Peyer's patch (tissue), 4 donors: Measurements from ENCODE around the gene CHCHD2. TPM values are rescaled to one million over a fixed set of nuclear protein-coding genes. Genes with fewer than 3 reads are reported as not detected.
"Not testable (repeated sequence)": the region's sequence is repeated elsewhere in the genome, so short reads cannot be mapped to it uniquely, and the experiment has no call there.

Experiments used
- DNase-seq, 3 donors: peaks; one replicate each; pipeline ENCODE4 v3.0.0-alpha.2; 2017 to 2019
- H3K27ac ChIP-seq, 4 donors: fragments of 200-600 bp; sonication (generic); one replicate each; pipeline ENCODE4 v1.5.1; 2016 to 2019
- H3K27me3 ChIP-seq, 2 donors: fragments of 200-600 bp; sonication (generic); one replicate each; pipeline ENCODE4 v1.5.1; 2019
- H3K36me3 ChIP-seq, 3 donors: fragments of 200-600 bp; sonication (generic); one replicate each; pipeline ENCODE4 v1.5.1; 2016 to 2019
- H3K4me1 ChIP-seq, 4 donors: fragments of 200-600 bp; sonication (generic); one replicate each; pipeline ENCODE4 v1.5.1; 2016 to 2019
- H3K4me3 ChIP-seq, 4 donors: fragments of 200-600 bp; sonication (generic); 1 replicate in 3 of 4; 2 replicates in 1 of 4; pipeline ENCODE4 v1.5.1; 2016 to 2019; ENCODE audit warnings: mild to moderate bottlenecking in 1 of 4
- H3K9me3 ChIP-seq, 4 donors: fragments of 200-600 bp; sonication (generic); one replicate each; pipeline ENCODE4 v1.5.1; 2016 to 2019; ENCODE audit warnings: mild to moderate bottlenecking in 1 of 4
- CTCF ChIP-seq, 6 experiments: fragments of 450-650 bp in 4 of 6; fragments of 200-600 bp in 2 of 6; sonication (generic) in 1 of 6; IDR thresholded peaks; one replicate each; pipeline ENCODE4 v1.5.1; 2017 to 2019; ENCODE audit warnings: antibody characterized with exemption in 6 of 6, mild to moderate bottlenecking in 3 of 6, moderate library complexity in 1 of 6
- POLR2A ChIP-seq, 2 donors: fragments of 450-650 bp; IDR thresholded peaks; one replicate each; pipeline ENCODE4 v1.5.1; 2017; ENCODE audit warnings: antibody characterized with exemption in 2 of 2, mild to moderate bottlenecking in 2 of 2, moderate library complexity in 2 of 2
- total RNA-seq, 4 donors: library from RNA; depleted of rRNA; stranded (reverse); fragments of >200 nt; gene quantifications; one replicate each; pipeline ENCODE4 v1.1.0, GENCODE V29; 2016

Gene CHCHD2
- total RNA-seq, 4 donors from 2014 or later = 223 to 346 (median 316) TPM

GRCh38 chr7:56097700-56098099, 8.6 kb downstream of the CHCHD2 start:
- peaks cover 0 to 5% (median 0%) of the 10 kb centered on the region in 4 donors for H3K4me1 ChIP-seq
- H3K4me3 ChIP-seq = no peak overlapping the region
- no peak overlapping the region for H3K27ac ChIP-seq
- no peak for DNase-seq
- TF ChIP-seq CTCF (IDR thresholded peaks at IDR 0.05) (no peak), POLR2A (IDR thresholded peaks at IDR 0.05) (no peak)
- H3K27me3 ChIP-seq = no peaks in the 10 kb centered on the region
- no peaks in the 10 kb centered on the region for H3K9me3 ChIP-seq
- H3K36me3 ChIP-seq = peaks cover 0 to 32% (median 0%) of the 10 kb centered on the region in 3 donors

GRCh38 chr7:56092789-56093531, 13.3 kb downstream of the CHCHD2 start, which contains the start of gene PHKG1:
TSS of gene PHKG1 (minus strand) at chr7:56092952. CDS start at chr7:56088941, 4,011 bp downstream.
- Histone ChIP-seq H3K27me3 (no peaks in the 10 kb centered on the region), H3K9me3 (no peaks in the 10 kb centered on the region), H3K4me1 (peaks cover 0 to 14% (median 0%) of the 10 kb centered on the region in 4 donors), H3K36me3 (no peaks in the 10 kb centered on the region), H3K4me3 (peak within 1 kb of the TSS in 1 of 4 donors; percentile 13), H3K27ac (peak within 1 kb of the TSS; percentile 1 to 67 (median 28))
- peak in 2 of 3 donors; percentile 60 to 64 for DNase-seq
- TF ChIP-seq CTCF (IDR thresholded peaks at IDR 0.05) (peak in 3 of 6 experiments; percentile 12 to 20 (median 15)), POLR2A (IDR thresholded peaks at IDR 0.05) (no peak)

- H3K27me3 ChIP-seq, DNase-seq, H3K9me3 ChIP-seq, H3K36me3 ChIP-seq: not testable (repeated sequence)
- Histone ChIP-seq H3K27ac (peak overlapping the region in 3 of 4 donors; percentile 22 to 67 (median 35)), H3K4me1 (peaks cover 0 to 14% (median 0%) of the 10 kb centered on the region in 4 donors), H3K4me3 (peak overlapping the region in 1 of 4 donors; percentile 13)
Observed at GRCh38 chr7:56092388-56092787, 13.9 kb downstream of the CHCHD2 start.

- no peak for DNase-seq
- peaks cover 0 to 6% (median 0%) of the 10 kb centered on the region in 3 donors for H3K36me3 ChIP-seq
- H3K4me3 ChIP-seq = no peak overlapping the region
- H3K4me1 ChIP-seq = peaks cover 0 to 14% (median 0%) of the 10 kb centered on the region in 4 donors
- TF ChIP-seq CTCF (IDR thresholded peaks at IDR 0.05) (no peak), POLR2A (IDR thresholded peaks at IDR 0.05) (no peak)
- peak overlapping the region in 3 of 4 donors; percentile 1 to 67 (median 22) for H3K27ac ChIP-seq
- no peaks in the 10 kb centered on the region for H3K9me3 ChIP-seq
- no peaks in the 10 kb centered on the region for H3K27me3 ChIP-seq
Observed at GRCh38 chr7:56091591-56091990, 14.7 kb downstream of the CHCHD2 start.

GRCh38 chr7:56087445-56087844, 18.8 kb downstream of the CHCHD2 start:
- no peaks in the 10 kb centered on the region for H3K27me3 ChIP-seq
- peaks cover 0 to 6% (median 0%) of the 10 kb centered on the region in 4 donors for H3K4me1 ChIP-seq
- H3K36me3 ChIP-seq = peaks cover 0 to 7% (median 0%) of the 10 kb centered on the region in 3 donors
- no peak overlapping the region for H3K27ac ChIP-seq
- H3K4me3 ChIP-seq = no peak overlapping the region
- TF ChIP-seq CTCF (IDR thresholded peaks at IDR 0.05) (no peak), POLR2A (IDR thresholded peaks at IDR 0.05) (no peak)
- peak in 1 of 3 donors; percentile 19 for DNase-seq
- no peaks in the 10 kb centered on the region for H3K9me3 ChIP-seq

GRCh38 chr7:56086761-56087160, 19.5 kb downstream of the CHCHD2 start:
- H3K36me3 ChIP-seq = peaks cover 0 to 7% (median 0%) of the 10 kb centered on the region in 3 donors
- no peak overlapping the region for H3K4me3 ChIP-seq
- H3K9me3 ChIP-seq = no peaks in the 10 kb centered on the region
- peak in 1 of 3 donors; percentile 24 for DNase-seq
- TF ChIP-seq POLR2A (IDR thresholded peaks at IDR 0.05) (no peak), CTCF (IDR thresholded peaks at IDR 0.05) (no peak)
- no peaks in the 10 kb centered on the region for H3K27me3 ChIP-seq
- no peak overlapping the region for H3K27ac ChIP-seq
- H3K4me1 ChIP-seq = no peaks in the 10 kb centered on the region
